GM19025 (cell line): ENCODE data around the gene CLIP2.
"Not testable (repeated sequence)": the region's sequence is repeated elsewhere in the genome, so short reads cannot be mapped to it uniquely, and the experiment has no call there.

ENCODE experiments used
- ATAC-seq: cut with Tn5 transposase; IDR thresholded peaks from one replicate; pipeline ENCODE4 v1.9.1; 2021; ENCODE audit warnings: mild to moderate bottlenecking, low read depth, moderate library complexity; ENCODE audit not compliant: unreplicated experiment

CLIP2 gene

GRCh38 chr7:74289018-74289658 is at the start of gene CLIP2:
Gene CLIP2, plus strand, starts transcription at chr7:74289407. Its CDS starts 28,140 bp downstream, at chr7:74317547.
- no peak for ATAC-seq

GRCh38 chr7:74240482-74240881 is 48.7 kb upstream of the CLIP2 start:
- no peak for ATAC-seq

GRCh38 chr7:74242122-74242443 is 47.1 kb upstream of the CLIP2 start:
- no peak for ATAC-seq

GRCh38 chr7:74246497-74246896 is 42.7 kb upstream of the CLIP2 start:
- no peak for ATAC-seq

- no peak for ATAC-seq
Measured at GRCh38 chr7:74248156-74248555, 41.1 kb upstream of the CLIP2 start.

- not testable (repeated sequence) for ATAC-seq
Measured at GRCh38 chr7:74249058-74249457, 40.1 kb upstream of the CLIP2 start.

GRCh38 chr7:74252893-74253292 is 36.3 kb upstream of the CLIP2 start:
- ATAC-seq, result no peak

- no peak for ATAC-seq
Measured at GRCh38 chr7:74253331-74253730, 35.9 kb upstream of the CLIP2 start.

GRCh38 chr7:74253835-74254128 is 35.4 kb upstream of the CLIP2 start:
- ATAC-seq, result no peak

- peak; percentile 89 for ATAC-seq
Measured at GRCh38 chr7:74254129-74254857, 34.9 kb upstream of the CLIP2 start, which contains the start of gene RFC2. Gene RFC2, minus strand, starts transcription at chr7:74254399. Its CDS starts 16 bp downstream, at chr7:74254383.

GRCh38 chr7:74254858-74255379 is 34.3 kb upstream of the CLIP2 start:
- no peak for ATAC-seq

GRCh38 chr7:74255461-74255860 is 33.7 kb upstream of the CLIP2 start:
- ATAC-seq, result not testable (repeated sequence)

GRCh38 chr7:74256491-74257408 is 32.5 kb upstream of the CLIP2 start:
- ATAC-seq, result no peak

- ATAC-seq, result no peak
Measured at GRCh38 chr7:74258639-74259038, 30.6 kb upstream of the CLIP2 start.

- no peak for ATAC-seq
Measured at GRCh38 chr7:74262639-74263398, 26.4 kb upstream of the CLIP2 start.

- ATAC-seq, result no peak
Measured at GRCh38 chr7:74263399-74264120, 25.6 kb upstream of the CLIP2 start.

- no peak for ATAC-seq
Measured at GRCh38 chr7:74266191-74266963, 22.8 kb upstream of the CLIP2 start.

GRCh38 chr7:74267756-74268565 is 21.2 kb upstream of the CLIP2 start:
- ATAC-seq, result no peak
